ENCODE results near the gene MRPS2.

MRPS2 gene

DNA sequence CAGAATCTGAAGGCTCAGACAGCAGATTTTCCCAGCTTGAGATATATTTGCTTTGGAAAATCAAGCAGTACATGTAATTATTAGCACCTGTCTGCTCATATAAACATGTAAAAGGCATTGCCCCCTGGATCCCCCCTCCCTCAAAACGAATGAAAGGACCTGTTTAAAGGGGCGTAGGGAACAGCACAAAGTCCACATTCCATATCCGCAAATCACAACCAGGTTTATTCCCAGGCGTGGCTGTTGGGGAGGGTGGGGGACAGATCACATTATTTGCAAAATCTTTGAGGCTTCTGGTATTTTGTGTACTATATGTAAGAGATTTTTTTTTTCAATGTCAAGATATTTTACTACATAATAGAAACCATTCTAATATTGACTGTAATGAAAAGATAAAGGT, 8.7 kb upstream of the MRPS2 start:
- H3K4me3 ChIP-seq (ENCODE audit: low read depth, low read length) = no peak overlapping the region
- DNase-seq (ENCODE audit: low read depth) = no peak
- TF ChIP-seq, protein P1, sequence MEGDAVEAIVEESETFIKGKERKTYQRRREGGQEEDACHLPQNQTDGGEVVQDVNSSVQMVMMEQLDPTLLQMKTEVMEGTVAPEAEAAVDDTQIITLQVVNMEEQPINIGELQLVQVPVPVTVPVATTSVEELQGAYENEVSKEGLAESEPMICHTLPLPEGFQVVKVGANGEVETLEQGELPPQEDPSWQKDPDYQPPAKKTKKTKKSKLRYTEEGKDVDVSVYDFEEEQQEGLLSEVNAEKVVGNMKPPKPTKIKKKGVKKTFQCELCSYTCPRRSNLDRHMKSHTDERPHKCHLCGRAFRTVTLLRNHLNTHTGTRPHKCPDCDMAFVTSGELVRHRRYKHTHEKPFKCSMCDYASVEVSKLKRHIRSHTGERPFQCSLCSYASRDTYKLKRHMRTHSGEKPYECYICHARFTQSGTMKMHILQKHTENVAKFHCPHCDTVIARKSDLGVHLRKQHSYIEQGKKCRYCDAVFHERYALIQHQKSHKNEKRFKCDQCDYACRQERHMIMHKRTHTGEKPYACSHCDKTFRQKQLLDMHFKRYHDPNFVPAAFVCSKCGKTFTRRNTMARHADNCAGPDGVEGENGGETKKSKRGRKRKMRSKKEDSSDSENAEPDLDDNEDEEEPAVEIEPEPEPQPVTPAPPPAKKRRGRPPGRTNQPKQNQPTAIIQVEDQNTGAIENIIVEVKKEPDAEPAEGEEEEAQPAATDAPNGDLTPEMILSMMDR (IDR thresholded peaks at IDR 0.05; ENCODE audit: control insufficient read depth, extremely low read depth, insufficient read depth) = no peak

DNA sequence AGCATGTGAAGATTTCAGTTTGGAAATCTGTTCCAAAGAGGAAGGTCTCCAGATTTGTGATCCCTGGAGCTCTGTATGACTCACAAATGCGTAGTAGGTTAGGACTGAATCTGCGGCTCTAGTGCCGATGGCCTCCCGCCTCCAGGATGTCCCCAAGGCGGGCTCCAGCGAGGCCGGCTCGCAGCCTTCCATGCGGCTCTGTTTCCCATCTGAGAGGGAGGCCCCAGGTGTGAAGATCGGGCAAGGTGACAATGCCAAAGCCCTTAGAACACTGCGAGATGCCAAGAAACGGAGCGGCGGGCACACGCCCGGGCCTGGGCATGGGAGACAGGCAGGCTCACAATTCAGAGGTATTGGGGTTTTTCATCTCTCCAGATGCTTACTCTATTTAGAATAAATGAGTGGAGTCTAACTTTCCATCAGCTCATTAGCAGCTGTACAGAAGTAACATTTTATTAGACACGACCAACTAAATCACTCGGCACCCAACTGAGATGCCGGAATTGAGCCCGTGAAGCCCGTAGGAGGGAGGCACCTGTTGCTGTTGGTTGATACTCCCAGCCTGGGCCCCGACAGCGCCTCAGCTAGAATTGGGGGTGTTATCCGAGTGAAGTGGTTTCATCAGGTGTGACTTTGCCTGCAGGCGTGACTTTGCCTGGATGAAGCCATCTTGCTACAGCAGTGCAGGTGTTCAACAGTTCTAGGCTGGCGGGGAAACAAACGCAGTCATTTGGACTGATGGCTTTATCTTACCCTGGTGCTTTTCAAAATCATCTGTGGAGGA, 7.4 kb upstream of the MRPS2 start:
- no peak overlapping the region for H3K4me3 ChIP-seq (ENCODE audit: low read depth, low read length)
- TF ChIP-seq, protein P1 (IDR thresholded peaks at IDR 0.05; ENCODE audit: control insufficient read depth, extremely low read depth, insufficient read depth) = no peak
- no peak for DNase-seq (ENCODE audit: low read depth)

DNA sequence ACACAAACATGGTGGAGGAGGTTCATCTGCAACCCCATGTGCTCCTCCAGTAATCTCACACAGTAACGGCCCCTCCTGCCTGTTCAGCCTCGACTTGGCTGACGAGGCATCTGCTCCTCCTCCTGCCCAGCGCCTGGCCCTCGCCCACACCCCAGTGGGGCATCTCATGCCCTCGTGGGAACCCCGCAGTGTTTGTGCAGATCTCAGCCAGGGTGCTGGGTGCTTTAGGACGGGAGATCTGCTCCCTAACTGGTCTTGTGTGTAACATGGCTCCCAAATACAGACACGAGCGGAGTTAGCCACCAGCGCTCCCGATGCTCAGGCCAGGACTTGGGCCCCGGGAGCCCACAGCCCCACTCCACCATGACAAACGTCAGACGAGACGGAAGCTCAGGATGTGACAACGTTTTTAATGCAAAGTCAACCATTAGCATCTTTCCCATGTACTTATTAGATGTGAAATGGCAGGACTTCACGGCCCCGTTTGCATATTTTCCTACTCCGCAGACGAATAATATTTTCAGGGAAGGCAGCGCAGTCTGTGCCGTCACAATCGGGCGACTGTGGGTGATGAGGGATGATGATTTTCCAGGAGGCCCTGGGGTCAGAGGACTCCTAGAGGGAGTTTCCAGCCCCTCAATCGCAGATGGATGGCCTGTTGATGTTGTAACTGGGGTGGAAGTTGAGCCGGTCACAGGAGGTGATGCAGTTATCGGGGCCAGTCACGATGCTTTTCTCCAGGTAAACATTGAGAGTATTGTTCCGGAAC, 5.5 kb upstream of the MRPS2 start:
- H3K4me3 ChIP-seq (ENCODE audit: low read depth, low read length) = no peak overlapping the region
- no peak for DNase-seq (ENCODE audit: low read depth)
- TF ChIP-seq, protein P1 (IDR thresholded peaks at IDR 0.05; ENCODE audit: control insufficient read depth, extremely low read depth, insufficient read depth) = no peak

DNA sequence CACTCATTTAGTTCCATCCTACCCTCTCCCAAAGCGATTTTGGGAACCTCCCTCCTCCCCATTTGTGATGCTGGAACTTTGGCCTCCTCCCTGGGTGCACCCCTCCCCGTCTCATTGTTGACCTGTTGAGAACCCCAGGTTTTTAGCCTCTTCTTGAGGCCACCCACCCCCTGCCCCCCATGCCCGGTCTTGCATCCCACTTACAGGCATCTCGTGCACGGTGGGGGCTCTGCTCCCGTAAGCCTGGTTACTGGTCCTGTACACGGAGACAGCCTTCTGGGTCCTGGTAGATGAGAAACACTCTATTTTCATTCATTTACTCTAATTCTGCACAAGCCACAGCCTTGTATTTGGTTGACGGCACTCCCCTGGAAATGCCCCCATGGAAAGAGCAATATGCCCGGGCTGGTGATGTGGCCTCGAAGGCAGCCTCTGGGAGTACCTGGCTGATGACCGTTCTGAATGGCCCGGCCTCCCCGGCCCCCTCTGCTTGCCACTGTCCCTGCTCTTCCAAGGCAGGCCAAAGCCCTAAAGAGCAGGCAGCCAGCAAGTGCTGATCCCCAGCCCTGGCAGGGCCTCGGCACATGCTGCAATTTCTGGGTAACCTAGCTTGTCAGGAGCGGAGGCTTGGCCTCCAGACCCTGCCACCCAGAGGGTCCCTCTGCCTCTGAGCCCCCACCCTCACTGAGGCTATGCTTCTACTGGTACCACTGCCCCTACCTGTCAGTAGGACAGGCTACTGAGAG, 1.9 kb upstream of the MRPS2 start:
- DNase-seq (ENCODE audit: low read depth) = no peak
- peak overlapping the region; percentile 84 for H3K4me3 ChIP-seq (ENCODE audit: low read depth, low read length)
- TF ChIP-seq, protein P1 (IDR thresholded peaks at IDR 0.05; ENCODE audit: control insufficient read depth, extremely low read depth, insufficient read depth) = no peak

DNA sequence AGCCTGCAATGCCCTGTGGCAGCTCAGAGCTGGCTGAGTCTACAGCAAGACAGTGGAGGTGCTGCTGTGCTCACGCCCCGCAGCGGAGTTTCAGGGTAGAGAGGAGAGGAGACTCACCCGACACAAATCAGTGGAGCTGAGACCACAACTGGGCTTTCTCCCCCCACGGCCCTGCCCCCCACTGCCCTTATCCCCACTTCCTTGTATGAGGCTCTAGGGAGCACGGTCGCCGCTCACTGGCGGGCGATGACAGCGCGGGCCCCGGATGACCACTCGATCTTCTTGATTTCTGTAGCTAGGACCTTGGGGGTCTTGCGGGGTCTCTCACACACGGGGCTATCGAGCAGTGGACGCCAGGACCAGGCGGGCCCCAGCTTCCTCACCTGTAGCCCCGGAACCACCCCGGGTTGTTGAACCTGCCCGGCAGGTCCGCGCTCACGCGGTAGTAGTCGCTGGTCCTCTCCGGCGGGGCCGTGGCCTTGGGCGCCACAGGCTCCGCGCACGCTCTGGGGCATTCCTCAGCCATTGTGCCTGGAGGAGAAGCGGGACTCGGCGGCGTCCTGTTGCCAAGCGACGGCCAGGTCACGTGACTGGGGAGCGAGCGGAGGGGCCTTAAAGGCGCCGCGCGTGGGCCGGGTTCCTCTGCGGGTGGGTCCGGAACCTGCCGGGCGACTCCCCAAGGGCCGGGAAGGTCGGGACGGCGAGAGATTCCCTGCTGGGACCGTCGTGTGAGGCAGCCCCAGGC, 984 bp upstream of the MRPS2 start:
- TF ChIP-seq, protein P1 (IDR thresholded peaks at IDR 0.05; ENCODE audit: control insufficient read depth, extremely low read depth, insufficient read depth) = no peak
- peak; percentile 74 for DNase-seq (ENCODE audit: low read depth)
- peak overlapping the region; percentile 84 for H3K4me3 ChIP-seq (ENCODE audit: low read depth, low read length)

DNA sequence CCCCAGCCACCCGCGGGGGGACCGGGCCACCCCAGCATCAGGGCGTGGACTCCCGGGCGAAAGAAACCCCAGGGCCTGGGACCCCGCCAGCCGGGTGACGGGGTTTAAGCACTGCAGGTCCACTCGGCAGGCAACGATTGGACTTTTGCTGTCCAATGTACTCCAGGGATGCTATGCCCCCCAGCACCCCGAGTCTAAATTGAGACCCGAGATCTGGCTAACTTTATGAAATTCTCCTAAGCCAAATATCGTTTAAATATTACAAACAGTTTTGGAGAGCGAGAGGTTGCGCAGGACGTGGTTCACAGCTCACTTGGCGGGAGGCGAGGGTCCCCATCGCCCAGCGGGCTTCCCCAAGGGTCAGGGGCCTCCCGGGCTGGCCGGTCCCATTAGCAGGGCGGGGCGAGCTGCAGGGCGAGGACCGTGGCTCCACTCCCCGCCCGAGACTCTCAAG, 384 bp upstream of the MRPS2 start:
- no peak for DNase-seq (ENCODE audit: low read depth)
- TF ChIP-seq, protein P1 (IDR thresholded peaks at IDR 0.05; ENCODE audit: control insufficient read depth, extremely low read depth, insufficient read depth) = no peak
- peak overlapping the region; percentile 84 for H3K4me3 ChIP-seq (ENCODE audit: low read depth, low read length)

Measured in LNCaP clone FGC (cell line).